ENCODE data around the gene CAPRIN2.

Gene CAPRIN2

GRCh38 chr12:30757316-30757715, 2.6 kb upstream of the CAPRIN2 start:
- H3K4me3 ChIP-seq (ENCODE audit: low read depth, low read length) = no peak overlapping the region
- DNase-seq (ENCODE audit: low read depth) = no peak
- TF ChIP-seq POLR2A (IDR thresholded peaks at IDR 0.05; ENCODE audit: extremely low read depth, insufficient read length) (no peak), MAX (IDR thresholded peaks at IDR 0.05; ENCODE audit: low read depth, low read length) (no peak), MYC (IDR thresholded peaks at IDR 0.05; ENCODE audit: low read depth, low read length) (no peak), CTCF (IDR thresholded peaks at IDR 0.05; ENCODE audit: low read depth, low read length) (no peak)

- no peak for DNase-seq (ENCODE audit: low read depth)
- TF ChIP-seq MAX (IDR thresholded peaks at IDR 0.05; ENCODE audit: low read depth, low read length) (no peak), POLR2A (IDR thresholded peaks at IDR 0.05; ENCODE audit: extremely low read depth, insufficient read length) (no peak), MYC (IDR thresholded peaks at IDR 0.05; ENCODE audit: low read depth, low read length) (no peak), CTCF (IDR thresholded peaks at IDR 0.05; ENCODE audit: low read depth, low read length) (no peak)
- no peak overlapping the region for H3K4me3 ChIP-seq (ENCODE audit: low read depth, low read length)
Measured at GRCh38 chr12:30756074-30756473, 1.3 kb upstream of the CAPRIN2 start.

GRCh38 chr12:30755395-30755762, 628 bp upstream of the CAPRIN2 start:
- no peak for TF ChIP-seq POLR2A (IDR thresholded peaks at IDR 0.05; ENCODE audit: extremely low read depth, insufficient read length)
- no peak for TF ChIP-seq MYC (IDR thresholded peaks at IDR 0.05; ENCODE audit: low read depth, low read length)
- no peak for TF ChIP-seq MAX (IDR thresholded peaks at IDR 0.05; ENCODE audit: low read depth, low read length)
- no peak for TF ChIP-seq CTCF (IDR thresholded peaks at IDR 0.05; ENCODE audit: low read depth, low read length)
- peak overlapping the region; percentile 64 for H3K4me3 ChIP-seq (ENCODE audit: low read depth, low read length)
- no peak for DNase-seq (ENCODE audit: low read depth)

GRCh38 chr12:30754383-30754749, 385 bp downstream of the CAPRIN2 start:
- H3K4me3 ChIP-seq (ENCODE audit: low read depth, low read length) = peak overlapping the region; percentile 73
- no peak for DNase-seq (ENCODE audit: low read depth)
- no peak for TF ChIP-seq MAX (IDR thresholded peaks at IDR 0.05; ENCODE audit: low read depth, low read length)
- no peak for TF ChIP-seq MYC (IDR thresholded peaks at IDR 0.05; ENCODE audit: low read depth, low read length)
- TF ChIP-seq CTCF (IDR thresholded peaks at IDR 0.05; ENCODE audit: low read depth, low read length) = no peak
- TF ChIP-seq POLR2A (IDR thresholded peaks at IDR 0.05; ENCODE audit: extremely low read depth, insufficient read length) = no peak

GRCh38 chr12:30753751-30754382, 884 bp downstream of the CAPRIN2 start:
- TF ChIP-seq CTCF (IDR thresholded peaks at IDR 0.05; ENCODE audit: low read depth, low read length) = no peak
- no peak for TF ChIP-seq MAX (IDR thresholded peaks at IDR 0.05; ENCODE audit: low read depth, low read length)
- TF ChIP-seq MYC (IDR thresholded peaks at IDR 0.05; ENCODE audit: low read depth, low read length) = no peak
- no peak for TF ChIP-seq POLR2A (IDR thresholded peaks at IDR 0.05; ENCODE audit: extremely low read depth, insufficient read length)
- peak overlapping the region; percentile 73 for H3K4me3 ChIP-seq (ENCODE audit: low read depth, low read length)
- no peak for DNase-seq (ENCODE audit: low read depth)
